ENCODE measurements around the gene TRIM44.

GRCh38 chr11:35814720-35815305 is 152.2 kb downstream of the TRIM44 start:
- no peak for TF ChIP-seq POLR2A (IDR thresholded peaks at IDR 0.05)
- TF ChIP-seq POLR2AphosphoS5 (IDR thresholded peaks at IDR 0.05) = no peak
